Upper lobe of left lung (tissue), 4 donors: Measurements from ENCODE around the gene TBC1D4.

ENCODE experiments used
- POLR2AphosphoS5 ChIP-seq, 2 donors: sonication (generic); formaldehyde crosslinking; IDR thresholded peaks; one replicate each; pipeline ENCODE4 v1.5.1; 2017; ENCODE audit warnings: antibody characterized with exemption in 2 of 2
- TF ChIP-seq, protein P1 (sequence below), 6 experiments: fragments of 450-650 bp in 4 of 6; fragments of 200-600 bp in 2 of 6; sonication (generic) in 2 of 6; IDR thresholded peaks; one replicate each; pipeline ENCODE4 v1.5.1; 2016 to 2019; ENCODE audit warnings: antibody characterized with exemption in 6 of 6

DNA sequence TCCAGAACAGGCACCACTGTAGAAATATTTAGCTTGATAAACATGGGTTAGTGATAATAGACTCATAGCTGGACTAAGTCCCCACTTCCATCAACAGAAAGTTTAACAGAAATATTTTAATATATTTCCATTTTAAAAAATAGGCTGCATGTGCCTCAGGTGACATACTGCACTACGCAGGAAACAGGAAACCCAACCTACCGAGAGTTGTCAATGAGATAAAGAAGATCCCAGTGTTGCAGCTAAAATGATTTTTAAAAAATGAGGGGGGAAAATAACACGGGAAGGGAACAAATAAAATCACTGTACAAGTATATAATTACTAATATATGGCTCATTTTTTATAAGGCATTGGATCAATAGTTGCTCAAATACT, 154.8 kb downstream of the TBC1D4 start:
- no peak for TF ChIP-seq POLR2AphosphoS5 (IDR thresholded peaks at IDR 0.05)
- TF ChIP-seq, protein P1, sequence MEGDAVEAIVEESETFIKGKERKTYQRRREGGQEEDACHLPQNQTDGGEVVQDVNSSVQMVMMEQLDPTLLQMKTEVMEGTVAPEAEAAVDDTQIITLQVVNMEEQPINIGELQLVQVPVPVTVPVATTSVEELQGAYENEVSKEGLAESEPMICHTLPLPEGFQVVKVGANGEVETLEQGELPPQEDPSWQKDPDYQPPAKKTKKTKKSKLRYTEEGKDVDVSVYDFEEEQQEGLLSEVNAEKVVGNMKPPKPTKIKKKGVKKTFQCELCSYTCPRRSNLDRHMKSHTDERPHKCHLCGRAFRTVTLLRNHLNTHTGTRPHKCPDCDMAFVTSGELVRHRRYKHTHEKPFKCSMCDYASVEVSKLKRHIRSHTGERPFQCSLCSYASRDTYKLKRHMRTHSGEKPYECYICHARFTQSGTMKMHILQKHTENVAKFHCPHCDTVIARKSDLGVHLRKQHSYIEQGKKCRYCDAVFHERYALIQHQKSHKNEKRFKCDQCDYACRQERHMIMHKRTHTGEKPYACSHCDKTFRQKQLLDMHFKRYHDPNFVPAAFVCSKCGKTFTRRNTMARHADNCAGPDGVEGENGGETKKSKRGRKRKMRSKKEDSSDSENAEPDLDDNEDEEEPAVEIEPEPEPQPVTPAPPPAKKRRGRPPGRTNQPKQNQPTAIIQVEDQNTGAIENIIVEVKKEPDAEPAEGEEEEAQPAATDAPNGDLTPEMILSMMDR (IDR thresholded peaks at IDR 0.05), result no peak
